ENCODE data around the gene GDF15.

DNA sequence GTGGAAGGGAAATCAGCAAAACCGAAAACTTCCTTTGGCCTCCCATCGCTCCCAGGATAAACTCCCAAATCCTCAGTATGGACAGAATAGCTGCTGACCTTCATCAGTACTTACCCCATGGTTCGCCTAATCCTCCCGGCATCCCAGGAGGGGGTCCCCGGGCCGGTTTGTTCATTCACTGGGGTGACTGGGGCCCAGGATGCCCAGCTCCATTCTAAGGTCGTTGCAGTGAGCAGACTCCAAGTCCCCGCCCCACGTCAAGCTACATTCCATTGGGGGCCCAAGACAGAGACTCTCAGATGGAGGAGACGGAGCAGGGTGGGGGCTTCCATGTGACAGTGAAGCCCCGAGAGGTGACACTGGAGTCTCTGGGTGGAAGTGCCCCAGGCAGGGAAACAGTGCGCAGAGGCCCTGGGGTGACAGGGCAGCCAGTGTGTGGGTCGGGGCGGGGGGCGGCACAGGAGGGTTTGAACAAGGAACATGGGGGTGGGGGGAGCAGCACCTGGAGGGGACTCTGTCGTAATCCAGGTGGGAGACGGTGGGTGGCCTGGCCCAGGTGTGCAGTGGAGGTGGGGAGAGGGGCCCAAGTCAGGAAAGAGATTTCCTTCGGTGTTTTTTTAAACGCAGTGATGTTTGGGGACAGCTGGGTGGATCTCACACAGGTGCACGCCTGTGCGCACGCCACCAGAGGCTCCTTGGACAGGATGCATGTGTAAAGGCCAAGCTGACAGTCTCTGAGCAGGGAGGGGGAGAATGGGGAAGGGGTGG lies 38.3 kb downstream of the GDF15 start:
- TF ChIP-seq RXRA (IDR thresholded peaks at IDR 0.05) (no peak), GABPA (IDR thresholded peaks at IDR 0.05 in 1 of 2, conservative IDR thresholded peaks at IDR 0.05 in 1 of 2) (no peak)
- TF ChIP-seq, protein P1, sequence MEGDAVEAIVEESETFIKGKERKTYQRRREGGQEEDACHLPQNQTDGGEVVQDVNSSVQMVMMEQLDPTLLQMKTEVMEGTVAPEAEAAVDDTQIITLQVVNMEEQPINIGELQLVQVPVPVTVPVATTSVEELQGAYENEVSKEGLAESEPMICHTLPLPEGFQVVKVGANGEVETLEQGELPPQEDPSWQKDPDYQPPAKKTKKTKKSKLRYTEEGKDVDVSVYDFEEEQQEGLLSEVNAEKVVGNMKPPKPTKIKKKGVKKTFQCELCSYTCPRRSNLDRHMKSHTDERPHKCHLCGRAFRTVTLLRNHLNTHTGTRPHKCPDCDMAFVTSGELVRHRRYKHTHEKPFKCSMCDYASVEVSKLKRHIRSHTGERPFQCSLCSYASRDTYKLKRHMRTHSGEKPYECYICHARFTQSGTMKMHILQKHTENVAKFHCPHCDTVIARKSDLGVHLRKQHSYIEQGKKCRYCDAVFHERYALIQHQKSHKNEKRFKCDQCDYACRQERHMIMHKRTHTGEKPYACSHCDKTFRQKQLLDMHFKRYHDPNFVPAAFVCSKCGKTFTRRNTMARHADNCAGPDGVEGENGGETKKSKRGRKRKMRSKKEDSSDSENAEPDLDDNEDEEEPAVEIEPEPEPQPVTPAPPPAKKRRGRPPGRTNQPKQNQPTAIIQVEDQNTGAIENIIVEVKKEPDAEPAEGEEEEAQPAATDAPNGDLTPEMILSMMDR (IDR thresholded peaks at IDR 0.05; ENCODE audit: low read depth, low read length, missing input control) = no peak
- TF ChIP-seq, protein P2, sequence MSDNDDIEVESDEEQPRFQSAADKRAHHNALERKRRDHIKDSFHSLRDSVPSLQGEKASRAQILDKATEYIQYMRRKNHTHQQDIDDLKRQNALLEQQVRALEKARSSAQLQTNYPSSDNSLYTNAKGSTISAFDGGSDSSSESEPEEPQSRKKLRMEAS (IDR thresholded peaks at IDR 0.05) = no peak
